ENCODE results near the gene PTOV1. TPM values are rescaled to one million over a fixed set of nuclear protein-coding genes. Genes with fewer than 3 reads are reported as not detected.

PTOV1 gene
- 127 TPM for total RNA-seq
- long read RNA-seq, transcript PTOV1-212 (13 exons, 1,577 nt): major isoform, 92 of 137 reads
- long read RNA-seq, partial matches to known transcripts: 10 of 137 reads
- long read RNA-seq, other reads (novel, unspliced or antisense): 24 of 137 reads

DNA sequence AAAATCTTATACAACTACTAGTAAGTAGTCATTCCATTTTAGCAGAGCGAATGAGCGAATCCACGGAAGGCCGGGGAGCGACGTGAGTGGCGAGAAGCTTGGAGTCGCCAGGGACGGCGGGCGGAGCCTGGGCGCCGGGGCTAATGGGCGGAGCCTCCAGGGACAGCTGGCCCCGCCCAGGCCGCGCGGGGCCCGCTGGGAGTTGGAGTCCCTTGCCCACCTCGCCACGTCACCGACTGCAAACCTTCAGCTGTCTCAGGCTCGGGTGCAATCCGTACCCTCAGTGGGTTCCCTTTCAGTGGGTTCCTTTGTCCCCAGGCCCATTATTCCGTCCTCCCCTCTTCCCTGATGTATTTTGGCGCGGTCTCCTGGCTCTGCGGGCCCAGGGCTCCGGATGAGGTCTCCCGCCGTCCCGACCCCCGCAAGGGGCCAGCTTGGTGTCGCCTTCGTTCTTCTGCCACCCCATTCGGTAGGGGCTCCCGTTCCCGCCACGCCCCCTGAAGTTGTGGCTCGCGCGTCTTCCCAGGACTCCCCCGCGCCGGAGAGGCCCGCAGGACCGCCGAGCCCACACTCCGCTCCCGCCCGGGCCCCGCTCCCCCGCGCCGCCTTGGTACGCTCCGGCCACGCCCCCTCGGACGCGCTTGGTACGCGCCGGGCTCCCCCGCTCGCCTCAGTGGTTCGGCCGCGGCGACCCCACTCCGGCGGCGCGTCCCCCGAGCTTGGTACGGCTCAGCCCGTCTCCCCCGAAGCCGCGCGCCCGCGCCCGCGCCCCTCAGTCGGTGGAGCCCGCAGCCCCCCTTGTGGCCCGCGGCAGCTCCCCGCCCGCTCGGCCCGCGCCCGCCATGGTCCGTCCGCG lies at the start of gene PTOV1:
TSS of gene PTOV1 (plus strand) at position 673 of the 856 bp plus-strand sequence.
- ATAC-seq (peak; percentile 94), DNase-seq (peak; percentile 96)
- intact Hi-C loops (cut with micrococcal nuclease): no loop called here

GRCh38 chr19:49801401-49801888 lies 49.5 kb upstream of the PTOV1 start:
- intact Hi-C loops (cut with micrococcal nuclease): no loop called here

GRCh38 chr19:49801966-49802661 lies 48.8 kb upstream of the PTOV1 start:
- intact Hi-C loops (cut with micrococcal nuclease): no loop called here
- ATAC-seq (peak; percentile 91), DNase-seq (peak; percentile 97)

More at GRCh38 chr19:49801401-49801888, 49.5 kb upstream of the PTOV1 start:
- DNase-seq (no peak), ATAC-seq (no peak)

DNA sequence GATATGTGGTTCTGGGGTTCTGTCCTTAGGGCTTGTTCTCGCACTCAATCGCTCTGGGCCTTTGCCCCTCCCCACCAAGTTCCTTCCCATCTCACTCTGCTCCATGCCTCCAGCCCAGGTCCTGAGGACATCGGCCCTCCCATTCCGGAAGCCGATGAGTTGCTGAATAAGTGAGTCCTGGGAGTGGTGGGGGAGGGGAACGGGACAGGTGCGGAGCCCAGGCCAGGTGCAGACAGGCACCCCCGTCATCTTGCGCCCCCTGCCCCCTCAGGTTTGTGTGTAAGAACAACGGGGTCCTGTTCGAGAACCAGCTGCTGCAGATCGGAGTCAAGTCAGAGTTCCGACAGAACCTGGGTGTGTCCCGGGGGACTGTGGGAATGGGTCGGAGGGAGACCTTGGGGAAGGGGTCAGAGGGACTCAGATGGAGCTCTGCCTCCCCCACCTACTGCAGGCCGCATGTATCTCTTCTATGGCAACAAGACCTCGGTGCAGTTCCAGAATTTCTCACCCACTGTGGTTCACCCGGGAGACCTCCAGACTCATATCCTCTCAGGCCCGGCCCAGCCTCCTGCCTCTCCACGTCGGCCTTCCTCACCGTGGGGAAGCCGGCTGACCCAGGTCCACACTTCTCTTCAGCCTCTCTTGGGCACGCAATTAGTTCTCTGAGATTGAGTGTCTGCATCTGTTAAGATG lies 48.0 kb upstream of the PTOV1 start:
- intact Hi-C loops (cut with micrococcal nuclease): no loop called here
- DNase-seq (no peak), ATAC-seq (peak; percentile 2)

DNA sequence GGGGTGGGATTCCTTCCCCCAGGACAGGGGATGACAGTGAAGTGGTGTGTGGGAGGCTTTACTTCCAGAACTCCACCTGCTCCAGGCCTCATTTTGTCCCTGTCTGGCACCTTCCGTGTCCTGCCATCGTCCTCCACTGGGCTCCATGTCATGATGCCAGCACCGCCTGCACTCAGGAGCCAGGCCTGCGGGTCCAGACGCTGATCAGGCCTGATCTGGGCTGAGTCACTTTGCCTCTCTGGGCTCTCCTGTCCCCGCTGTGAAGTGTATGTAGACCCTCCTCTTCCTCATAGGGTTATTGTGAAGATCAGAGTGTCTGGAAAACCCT lies 47.5 kb upstream of the PTOV1 start:
- ATAC-seq (no peak), DNase-seq (no peak)
- intact Hi-C loops (cut with micrococcal nuclease): no loop called here

DNA sequence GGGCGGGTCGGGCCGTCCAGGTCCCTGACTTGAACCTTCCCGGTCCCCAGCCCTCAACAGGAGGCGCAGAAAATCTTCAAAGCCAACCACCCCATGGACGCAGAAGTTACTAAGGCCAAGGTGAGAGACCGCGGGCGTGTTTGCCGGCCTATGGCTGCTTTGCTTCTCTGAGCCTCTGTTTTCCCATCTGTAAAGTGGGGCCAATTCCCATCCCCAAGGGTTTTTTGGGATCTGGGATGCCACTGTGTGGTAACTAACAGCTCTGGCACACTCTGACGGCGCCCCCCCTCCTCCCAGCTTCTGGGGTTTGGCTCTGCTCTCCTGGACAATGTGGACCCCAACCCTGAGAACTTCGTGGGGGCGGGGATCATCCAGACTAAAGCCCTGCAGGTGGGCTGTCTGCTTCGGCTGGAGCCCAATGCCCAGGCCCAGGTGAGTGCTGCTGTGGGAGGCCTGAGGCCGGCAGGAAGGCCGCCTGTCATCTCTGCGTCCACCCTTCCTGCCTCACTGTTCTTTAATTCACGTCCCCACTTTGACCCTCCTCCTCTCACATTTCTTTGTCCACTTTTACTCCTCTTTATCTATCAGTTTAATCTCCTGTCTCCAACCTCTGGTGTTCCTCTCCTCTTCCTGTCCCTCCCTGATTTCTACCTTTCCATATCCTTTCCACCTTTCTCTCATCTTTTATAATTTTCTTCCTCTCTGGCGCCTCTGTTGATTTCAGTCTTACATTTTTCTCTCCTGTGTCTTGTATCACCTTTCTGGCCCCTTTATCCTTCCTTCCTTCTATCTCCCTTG lies 44.9 kb upstream of the PTOV1 start:
- no peak for ATAC-seq
- DNase-seq: no peak
- intact Hi-C loops (cut with micrococcal nuclease): no loop called here

- ATAC-seq (no peak), DNase-seq (no peak)
- intact Hi-C loops (cut with micrococcal nuclease): no loop called here
Observed at GRCh38 chr19:49806620-49806959, 44.4 kb upstream of the PTOV1 start.

GRCh38 chr19:49807058-49807903 lies 43.7 kb upstream of the PTOV1 start:
- intact Hi-C loops (cut with micrococcal nuclease): no loop called here
- DNase-seq (no peak), ATAC-seq (no peak)

GRCh38 chr19:49807904-49808675 lies 42.9 kb upstream of the PTOV1 start:
- ATAC-seq: no peak
- no peak for DNase-seq
- intact Hi-C loops (cut with micrococcal nuclease): no loop called here

DNA sequence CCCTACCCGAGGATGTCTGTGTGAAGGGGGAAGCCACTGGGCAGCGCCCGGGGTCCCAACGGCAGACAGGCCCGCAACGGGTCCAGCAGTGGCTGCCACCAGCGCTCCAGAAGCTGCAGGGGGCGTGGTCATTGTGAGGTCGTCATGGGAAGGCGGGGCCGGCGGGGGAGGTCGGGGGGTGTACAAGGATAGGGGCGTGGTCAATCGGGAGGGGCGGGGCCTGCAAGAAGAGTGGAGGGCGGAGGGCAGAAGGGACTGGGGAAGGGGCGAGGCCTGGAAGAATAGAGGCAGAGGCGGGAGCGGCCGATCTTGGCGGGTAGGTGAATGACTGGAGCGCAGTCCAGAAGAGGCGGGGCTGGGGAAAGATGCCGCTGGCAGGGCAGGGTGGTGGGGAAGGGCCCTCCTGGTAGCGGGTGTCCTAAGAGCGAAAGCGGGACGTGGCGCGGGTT lies 42.2 kb upstream of the PTOV1 start:
- peak; percentile 96 for DNase-seq
- intact Hi-C loops (cut with micrococcal nuclease): no loop called here
- ATAC-seq: peak; percentile 78

DNA sequence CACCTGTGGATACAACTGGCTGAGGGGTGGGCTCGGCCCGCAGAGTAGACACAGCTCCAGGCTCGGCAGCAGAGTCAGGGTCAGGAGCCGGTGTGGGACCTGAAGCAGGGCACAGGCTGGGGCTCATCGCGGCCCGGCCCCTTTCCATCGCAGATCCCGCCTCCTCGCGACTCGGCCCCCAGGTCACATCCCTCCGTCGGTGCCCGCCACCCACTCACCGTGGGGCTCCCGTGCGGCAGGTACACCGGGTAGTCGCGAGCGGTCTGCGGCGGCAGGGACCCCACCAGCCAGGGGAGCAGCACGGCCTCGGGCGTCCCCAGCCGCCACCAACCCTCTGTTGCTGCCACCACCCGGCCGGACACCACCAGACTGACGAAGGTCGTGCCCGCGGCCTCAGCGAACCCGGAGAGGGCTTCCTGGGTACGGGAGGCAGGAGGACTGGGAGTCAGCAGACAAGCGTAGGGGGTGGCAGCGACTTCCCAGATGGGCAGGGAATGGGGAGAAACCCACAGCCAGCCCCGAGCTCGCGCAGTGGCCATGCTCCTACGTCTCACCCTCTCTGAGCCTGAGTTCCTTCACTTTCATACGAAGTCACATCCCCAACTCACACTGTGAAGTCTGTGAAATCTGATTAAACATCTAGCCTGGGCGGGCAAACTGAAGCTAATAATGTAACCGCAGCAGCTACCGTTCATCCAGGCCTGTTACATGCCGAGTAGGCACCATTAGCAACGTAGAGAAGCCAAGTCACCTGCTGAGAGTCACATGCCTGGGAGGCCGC lies 41.6 kb upstream of the PTOV1 start:
- DNase-seq (peak; percentile 81), ATAC-seq (peak; percentile 60)
- intact Hi-C loops (cut with micrococcal nuclease): no loop called here

- ATAC-seq: no peak
- intact Hi-C loops (cut with micrococcal nuclease): no loop called here
Observed at GRCh38 chr19:49809941-49810389, 41.0 kb upstream of the PTOV1 start.

DNA sequence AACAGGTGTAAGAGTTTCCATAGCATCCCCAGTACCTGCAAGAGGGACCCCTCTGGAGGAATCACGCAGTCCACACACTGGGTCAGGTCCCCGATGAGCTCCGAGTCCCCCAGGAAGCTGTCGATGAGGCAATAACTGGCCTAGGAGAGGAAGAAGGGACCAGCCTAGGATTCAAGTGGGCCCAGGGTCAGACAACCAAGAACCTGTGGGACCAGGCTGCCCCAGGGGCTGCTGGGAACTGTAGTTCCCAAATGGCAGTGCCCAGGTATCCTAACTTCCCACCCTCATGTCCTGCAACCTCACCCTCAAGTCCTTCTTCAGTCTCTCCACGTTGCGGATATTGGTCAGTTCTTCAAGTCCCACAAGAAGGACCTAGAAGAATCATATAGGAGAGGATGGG lies 39.6 kb upstream of the PTOV1 start:
- DNase-seq (no peak), ATAC-seq (no peak)
- intact Hi-C loops (cut with micrococcal nuclease): no loop called here

More at GRCh38 chr19:49809941-49810389, 41.0 kb upstream of the PTOV1 start:
- no peak for DNase-seq

GRCh38 chr19:49812452-49812996 lies 38.4 kb upstream of the PTOV1 start:
- intact Hi-C loops (cut with micrococcal nuclease): no loop called here
- ATAC-seq (no peak), DNase-seq (no peak)

DNA sequence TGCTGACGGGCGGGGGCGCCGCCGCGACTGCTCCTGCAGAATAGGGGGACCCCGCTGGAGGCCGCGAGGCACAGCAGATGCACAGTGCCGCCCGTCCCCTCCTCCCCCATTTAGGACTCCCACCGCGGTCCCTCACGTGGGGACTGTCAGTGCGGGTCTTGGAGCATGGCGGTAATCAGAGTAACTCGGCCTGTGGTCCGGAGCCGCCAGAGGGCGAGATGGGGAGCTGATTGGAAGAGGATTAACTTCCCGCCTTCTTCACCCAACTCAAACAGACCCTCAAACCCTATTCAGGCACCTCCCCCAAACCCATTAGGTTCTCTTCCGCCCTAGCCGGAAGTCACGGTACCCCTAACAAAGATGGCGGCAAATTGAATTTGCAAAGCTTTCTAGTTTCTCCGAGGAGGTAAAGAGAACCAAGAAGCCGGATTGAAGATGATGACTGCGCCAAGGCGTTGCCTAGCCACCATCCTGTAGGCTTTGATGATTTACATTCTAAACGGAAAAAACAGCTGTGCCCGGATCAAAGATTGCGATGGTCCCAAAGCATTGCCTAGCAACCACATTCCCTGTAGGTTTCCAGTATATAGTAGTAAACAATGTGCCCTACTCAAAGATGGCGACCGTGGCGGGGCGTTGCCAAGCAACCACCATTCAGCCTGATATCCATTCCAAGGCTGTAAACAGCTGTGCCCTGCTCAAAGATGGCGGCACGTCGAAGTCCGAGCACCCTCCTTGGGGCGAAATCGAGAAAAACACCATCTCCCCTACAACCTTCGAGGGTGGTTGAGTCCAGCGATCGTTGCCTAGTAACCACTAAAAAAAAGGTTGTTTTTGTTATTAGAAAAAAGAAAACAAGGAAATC lies 37.7 kb upstream of the PTOV1 start, which contains the start of gene FUZ:
TSS of gene FUZ (minus strand) at position 296 of the 865 bp plus-strand sequence. CDS start at position 110, 186 bp downstream.
- peak; percentile 97 for DNase-seq
- ATAC-seq: peak; percentile 68
- intact Hi-C loops (cut with micrococcal nuclease): no loop called here
